H1 (cell line): ENCODE data around the gene WASF3. TPM values are rescaled to one million over a fixed set of nuclear protein-coding genes. Genes with fewer than 3 reads are reported as not detected.

Experiments used
- ASH2L ChIP-seq: fragments of 200-600, 300-600 bp; sonication (generic); IDR thresholded peaks from one replicate; pipeline ENCODE4 v1.7.1; 2017; ENCODE audit warnings: low read length
- CHD1 ChIP-seq: IDR thresholded peaks from 2 replicates; pipeline ENCODE4 v1.6.1; 2012; ENCODE audit warnings: low read depth, low read length, improper control_type of control experiment
- CHD2 ChIP-seq: IDR thresholded peaks from 2 replicates; pipeline ENCODE4 v1.6.1; 2012; ENCODE audit warnings: low read length, improper control_type of control experiment
- CREB1 ChIP-seq: IDR thresholded peaks from 2 replicates; pipeline ENCODE4 v1.6.1; 2012; ENCODE audit warnings: inconsistent platforms
- CTBP2 ChIP-seq: IDR thresholded peaks from 2 replicates; pipeline ENCODE4 v1.7.0; 2011; ENCODE audit warnings: borderline replicate concordance, mild to moderate bottlenecking, moderate library complexity, mixed read lengths, low read length; ENCODE audit not compliant: insufficient read depth, insufficient read length
- EP300 ChIP-seq, 2 experiments: IDR thresholded peaks; 1 replicate in 1 of 2; 2 replicates in 1 of 2; pipeline ENCODE4 v1.6.1; 2011 to 2012; ENCODE audit warnings: low read depth in 2 of 2, low read length in 2 of 2, mild to moderate bottlenecking in 2 of 2, borderline replicate concordance in 1 of 2, inconsistent platforms in 1 of 2, moderate library complexity in 1 of 2
- FOSL1 ChIP-seq: IDR thresholded peaks from 2 replicates; pipeline ENCODE4 v1.6.1; 2011; ENCODE audit warnings: mild to moderate bottlenecking, low read depth, low read length, moderate library complexity; ENCODE audit not compliant: insufficient read depth
- GABPA ChIP-seq: IDR thresholded peaks from 2 replicates; pipeline ENCODE4 v1.6.1; 2011; ENCODE audit warnings: mild to moderate bottlenecking, low read length, moderate library complexity, borderline replicate concordance; ENCODE audit not compliant: insufficient read depth
- GTF2F1 ChIP-seq: IDR thresholded peaks from 2 replicates; pipeline ENCODE4 v1.6.1; 2012; ENCODE audit warnings: low read depth, low read length, improper control_type of control experiment, borderline replicate concordance
- HDAC6 ChIP-seq: IDR thresholded peaks from one replicate; pipeline ENCODE4 v1.7.1; 2012; ENCODE audit warnings: low read depth, mild to moderate bottlenecking, inconsistent platforms, low read length, moderate library complexity
- KDM1A ChIP-seq: fragments of 200-600, 300-600 bp; sonication (generic); IDR thresholded peaks from 2 replicates; pipeline ENCODE4 v1.7.1; 2016; ENCODE audit warnings: mild to moderate bottlenecking, low read length, borderline replicate concordance
- KDM5A ChIP-seq: fragments of 200-600 bp; IDR thresholded peaks from 2 replicates; pipeline ENCODE4 v1.7.1; 2012; ENCODE audit warnings: mild to moderate bottlenecking, low read length, inconsistent platforms, mixed read lengths
- MAFK ChIP-seq: IDR thresholded peaks from 2 replicates; pipeline ENCODE4 v1.6.1; 2012; ENCODE audit warnings: low read depth, mild to moderate bottlenecking, improper control_type of control experiment, low read length
- PHF8 ChIP-seq: fragments of 200-600 bp; sonication (generic); conservative IDR thresholded peaks from 2 replicates; pipeline ENCODE4 v1.7.1; 2012; ENCODE audit warnings: low read depth, mild to moderate bottlenecking, inconsistent platforms, low read length, moderate library complexity
- POU5F1 ChIP-seq: IDR thresholded peaks from 2 replicates; pipeline ENCODE4 v1.6.1; 2011; ENCODE audit warnings: low read depth, mild to moderate bottlenecking, low read length, moderate library complexity
- RAD21 ChIP-seq, 2 experiments: IDR thresholded peaks in 1 of 2; conservative IDR thresholded peaks in 1 of 2; 2 replicates each; pipeline ENCODE4 v1.6.1; 2011; ENCODE audit warnings: low read depth in 2 of 2, low read length in 2 of 2, improper control_type of control experiment in 1 of 2, inconsistent platforms in 1 of 2, mild to moderate bottlenecking in 1 of 2, moderate library complexity in 1 of 2
- RNF2 ChIP-seq: fragments of 200-900, 300-1000 bp; sonication (generic); IDR thresholded peaks from 2 replicates; pipeline ENCODE4 v1.7.1; 2016; ENCODE audit warnings: borderline replicate concordance, low read depth, mild to moderate bottlenecking, antibody characterized with exemption, low read length; ENCODE audit not compliant: poor library complexity, severe bottlenecking; ENCODE audit errors: missing control alignments
- SIN3A ChIP-seq, 2 experiments: IDR thresholded peaks in 1 of 2; conservative IDR thresholded peaks in 1 of 2; 2 replicates each; pipeline ENCODE4 v1.6.1; 2011 to 2012; ENCODE audit warnings: low read length in 2 of 2, improper control_type of control experiment in 1 of 2, low read depth in 1 of 2, mild to moderate bottlenecking in 1 of 2
- SIX5 ChIP-seq: IDR thresholded peaks from 2 replicates; pipeline ENCODE4 v1.6.1; 2011; ENCODE audit warnings: mild to moderate bottlenecking, low read depth, low read length
- SP2 ChIP-seq: IDR thresholded peaks from 2 replicates; pipeline ENCODE4 v1.6.1; 2012; ENCODE audit warnings: mild to moderate bottlenecking, low read length, inconsistent platforms
- SP4 ChIP-seq: IDR thresholded peaks from 2 replicates; pipeline ENCODE4 v1.6.1; 2012; ENCODE audit warnings: low read length, inconsistent platforms
- TAF1 ChIP-seq: IDR thresholded peaks from 2 replicates; pipeline ENCODE4 v1.6.1; 2011; ENCODE audit warnings: mild to moderate bottlenecking, low read depth, low read length
- TCF12 ChIP-seq: IDR thresholded peaks from 2 replicates; pipeline ENCODE4 v1.6.1; 2011; ENCODE audit warnings: low read depth, mild to moderate bottlenecking, low read length
- polyA plus RNA-seq, 7 experiments: library from polyadenylated mRNA; depleted of rRNA in 3 of 7; stranded (reverse) in 5 of 7; unstranded in 2 of 7; fragments of >200 nt in 5 of 7; fragments of 200-250 nt in 2 of 7; gene quantifications; 1 replicate in 5 of 7; 2 replicates in 1 of 7; 4 replicates in 1 of 7; pipeline versions ENCODE4 v1.2.1 to v1.2.3, GENCODE V29; 2011 to 2013; ENCODE audit warnings: missing spikeins in 2 of 7, mixed read lengths in 2 of 7
- total RNA-seq: library from RNA; stranded (reverse); fragmentation: NEBNext Ultra II Directional; extraction: Animal tissue kit (Norgen Biotek cat#: 25700); gene quantifications from 2 replicates; pipeline ENCODE4 v1.2.1, GENCODE V29; 2021
- TF ChIP-seq, protein P1 (sequence below): IDR thresholded peaks from 2 replicates; pipeline ENCODE4 v1.6.1; 2012; ENCODE audit warnings: inconsistent platforms

WASF3 gene
- total and polyA plus RNA-seq, 2 of the 8 experiments (the other 6 are each of a cell fraction or from before 2014, with no cell fraction given): 18.7 to 39.8 TPM

DNA sequence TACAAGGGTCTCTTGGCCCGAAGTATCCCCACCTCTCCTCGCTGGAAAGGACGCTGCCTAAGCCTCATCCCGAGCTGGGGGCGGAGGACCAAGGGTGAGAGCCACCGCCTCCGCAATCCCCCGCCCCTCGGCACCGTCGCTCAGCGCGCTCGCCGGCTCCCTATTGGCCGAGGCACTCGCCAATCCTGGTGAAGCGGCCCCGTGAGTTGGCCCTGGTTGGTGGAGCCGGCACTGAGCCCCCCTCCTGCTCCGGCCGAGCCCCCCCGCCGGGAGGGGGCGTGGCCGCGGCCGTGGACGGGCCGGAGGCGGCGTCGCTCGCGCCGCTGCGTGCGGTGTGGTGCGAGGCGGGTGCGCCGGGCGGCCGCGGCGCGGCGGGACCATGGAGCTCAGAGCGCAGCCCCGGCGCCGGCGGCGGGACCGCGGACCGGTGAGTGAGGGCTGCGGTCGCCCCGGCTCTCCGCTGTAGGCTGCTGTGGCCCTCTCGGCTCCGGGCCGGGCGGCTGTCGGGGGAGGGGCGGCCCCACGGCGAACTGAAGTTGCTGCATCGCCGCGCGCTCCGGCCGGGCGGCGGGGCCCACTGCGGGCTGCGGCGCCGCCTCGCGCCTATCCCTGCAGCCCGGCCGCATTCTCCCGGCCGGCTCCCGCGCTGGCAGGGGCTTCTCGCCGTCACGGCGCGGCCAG is at the start of gene WASF3 (continued):
- TF ChIP-seq RNF2 (no peak), CHD2 (peak; percentile 84), CHD1 (no peak), SIX5 (no peak), KDM5A (no peak), SIN3A (conservative IDR thresholded peaks at IDR 0.05 in 1 of 2, IDR thresholded peaks at IDR 0.05 in 1 of 2; ENCODE audit: low read depth in 1 of 2, low read length in 2 of 2) (peak in 1 of 2 experiments; percentile 45; a peak in 1 of 4 replicates), EP300 (IDR thresholded peaks at IDR 0.05; ENCODE audit: borderline replicate concordance in 1 of 2, low read depth in 2 of 2, low read length in 2 of 2) (no peak), MAFK (no peak), KDM1A (no peak), HDAC6 (no peak), FOSL1 (no peak), GABPA (no peak), CREB1 (peak; percentile 52; the same call in 1 of the 2 replicates), ASH2L (no peak), TAF1 (peak; percentile 47), TCF12 (no peak), PHF8 (peak; percentile 63), SP4 (no peak), GTF2F1 (no peak), POU5F1 (no peak), SP2 (peak; percentile 53), RAD21 (IDR thresholded peaks at IDR 0.05 in 1 of 2, conservative IDR thresholded peaks at IDR 0.05 in 1 of 2; ENCODE audit: low read depth in 2 of 2, low read length in 2 of 2) (no peak), CTBP2 (no peak)
- TF ChIP-seq, protein P1, sequence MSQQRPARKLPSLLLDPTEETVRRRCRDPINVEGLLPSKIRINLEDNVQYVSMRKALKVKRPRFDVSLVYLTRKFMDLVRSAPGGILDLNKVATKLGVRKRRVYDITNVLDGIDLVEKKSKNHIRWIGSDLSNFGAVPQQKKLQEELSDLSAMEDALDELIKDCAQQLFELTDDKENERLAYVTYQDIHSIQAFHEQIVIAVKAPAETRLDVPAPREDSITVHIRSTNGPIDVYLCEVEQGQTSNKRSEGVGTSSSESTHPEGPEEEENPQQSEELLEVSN: no peak
